B cell (primary cell): ENCODE measurements around the gene NAV1. TPM values are rescaled to one million over a fixed set of nuclear protein-coding genes. Genes with fewer than 3 reads are reported as not detected.

ENCODE experiments used
- ATAC-seq: fragments of 200-7000 bp; cut with Tn5 transposase; one replicate; pipeline ENCODE4 v1.10.0; 2021; ENCODE audit warnings: low read depth, mild to moderate bottlenecking, moderate number of reproducible peaks, moderate library complexity
- CTCF ChIA-PET: fragments of 350-600 bp; sonication (Branson Sonifier 250); formaldehyde crosslinking; loops from one replicate; lab custom pipeline; 2021; ENCODE audit warnings: antibody characterized with exemption, inconsistent platforms; lab: Charles Lee
- POLR2A ChIA-PET: fragments of 350-600 bp; sonication (Branson Sonifier 250); formaldehyde crosslinking; loops from one replicate; lab custom pipeline; 2021; ENCODE audit warnings: antibody characterized with exemption; lab: Charles Lee
- DNase-seq: peaks from one replicate; pipeline ENCODE4 v3.0.0; 2013
- H2AFZ ChIP-seq: 2 replicates; pipeline ENCODE4 v1.6.1; 2012; ENCODE audit warnings: mild to moderate bottlenecking, low read depth, low read length; ENCODE audit not compliant: insufficient read depth, poor library complexity, severe bottlenecking
- H3K27ac ChIP-seq, 2 donors: 1 replicate in 1 of 2; 2 replicates in 1 of 2; pipeline ENCODE4 v1.5.1; 2012 to 2013; ENCODE audit warnings: low read length in 2 of 2, mild to moderate bottlenecking in 2 of 2, moderate library complexity in 1 of 2
- H3K27me3 ChIP-seq, 4 experiments: fragments of 200-600 bp in 1 of 4; sonication (generic) in 1 of 4; replicated peaks in 1 of 4; 1 replicate in 2 of 4; 2 replicates in 2 of 4; pipeline versions ENCODE4 v1.6.1 to v1.7.0; 2013 to 2016; ENCODE audit warnings: low read length in 3 of 4, mild to moderate bottlenecking in 2 of 4, mixed read lengths in 1 of 4, moderate library complexity in 1 of 4; ENCODE audit not compliant: insufficient read depth in 4 of 4, control insufficient read depth in 3 of 4; ENCODE audit errors: control extremely low read depth in 1 of 4
- H3K36me3 ChIP-seq, 2 experiments: replicated peaks in 1 of 2; 1 replicate in 1 of 2; 2 replicates in 1 of 2; pipeline versions ENCODE4 v1.6.1 to v1.7.1; 2013; ENCODE audit warnings: low read length in 1 of 2; ENCODE audit not compliant: insufficient read depth in 2 of 2, control insufficient read depth in 1 of 2; ENCODE audit errors: control extremely low read depth in 1 of 2, extremely low read depth in 1 of 2
- H3K4me1 ChIP-seq, 2 donors: fragments of 200-600 bp in 1 of 2; sonication (generic) in 1 of 2; 1 replicate in 1 of 2; 2 replicates in 1 of 2; pipeline versions ENCODE4 v1.5.1 to v1.6.1; 2013 to 2017; ENCODE audit warnings: low read length in 2 of 2; ENCODE audit not compliant: control insufficient read depth in 2 of 2, insufficient read depth in 2 of 2
- H3K4me2 ChIP-seq: replicated peaks from 2 replicates; pipeline ENCODE3; 2012; ENCODE audit warnings: mild to moderate bottlenecking, low read depth, low read length; ENCODE audit not compliant: poor library complexity, severe bottlenecking
- H3K4me3 ChIP-seq, 5 experiments: fragments of 200-600 bp in 1 of 5; sonication (generic) in 1 of 5; 1 replicate in 3 of 5; 2 replicates in 2 of 5; pipeline versions ENCODE4 v1.5.1 to v1.7.0; 2011 to 2016; ENCODE audit warnings: low read length in 4 of 5, mild to moderate bottlenecking in 4 of 5, low read depth in 2 of 5, control low read depth in 1 of 5, moderate library complexity in 1 of 5; ENCODE audit not compliant: insufficient read depth in 1 of 5; ENCODE audit errors: control extremely low read depth in 1 of 5, extremely low read depth in 1 of 5
- H3K79me2 ChIP-seq: fragments of 200-600 bp; sonication (generic); one replicate; pipeline ENCODE4 v1.6.0; 2016; ENCODE audit warnings: low read length; ENCODE audit not compliant: control insufficient read depth, insufficient read depth
- H3K9ac ChIP-seq: fragments of 200-600 bp; sonication (generic); 2 replicates; pipeline ENCODE4 v1.6.1; 2017; ENCODE audit warnings: mild to moderate bottlenecking, low read length, moderate library complexity
- H3K9me3 ChIP-seq, 3 donors: one replicate each; pipeline versions ENCODE4 v1.6.1 to v1.7.1; 2013; ENCODE audit warnings: low read length in 2 of 3; ENCODE audit not compliant: control insufficient read depth in 2 of 3, insufficient read depth in 1 of 3; ENCODE audit errors: control extremely low read depth in 1 of 3
- H4K20me1 ChIP-seq: 2 replicates; pipeline ENCODE4 v1.6.0; 2012; ENCODE audit warnings: mild to moderate bottlenecking, low read length; ENCODE audit not compliant: insufficient read depth, control insufficient read depth, poor library complexity, severe bottlenecking
- H3K27ac Mint-ChIP-seq: one replicate; pipeline ENCODE4 v1.8.0; 2021; ENCODE audit warnings: mixed read lengths
- H3K27me3 Mint-ChIP-seq: one replicate; pipeline ENCODE4 v1.8.0; 2021; ENCODE audit warnings: mixed read lengths
- H3K4me1 Mint-ChIP-seq: one replicate; pipeline ENCODE4 v1.8.0; 2021; ENCODE audit warnings: mixed read lengths
- H3K4me3 Mint-ChIP-seq: one replicate; pipeline ENCODE4 v1.8.0; 2021; ENCODE audit warnings: mixed read lengths
- H3K9me3 Mint-ChIP-seq: one replicate; pipeline ENCODE4 v1.8.0; 2022; ENCODE audit warnings: mixed read lengths; ENCODE audit not compliant: insufficient read depth
- CTCF ChIP-seq: fragments of 200-600 bp; IDR thresholded peaks from one replicate; pipeline ENCODE4 v1.8.0; 2022; ENCODE audit warnings: antibody characterized with exemption, mild to moderate bottlenecking
- EZH2 ChIP-seq: IDR thresholded peaks from 2 replicates; pipeline ENCODE4 v1.6.1; 2012; ENCODE audit warnings: borderline replicate concordance, low read depth, mild to moderate bottlenecking, moderate library complexity, low read length; ENCODE audit not compliant: insufficient read depth, poor library complexity, severe bottlenecking
- WGBS: methylation state at CpG from one replicate; pipeline ENCODE4 v1.1.5; 2013; ENCODE audit warnings: missing lambda C conversion rate; ENCODE audit not compliant: insufficient coverage; 5-methylcytosine and 5-hydroxymethylcytosine counted together
- intact Hi-C: fragments of 100-400 bp; cut with micrococcal nuclease; formaldehyde crosslinking; loops from one replicate; pipeline ENCODE4 v1.10.0; 2022
- polyA plus RNA-seq: library from polyadenylated mRNA; depleted of rRNA; stranded (reverse); fragments of >200 nt; gene quantifications from 2 replicates; pipeline ENCODE4 v1.2.3, GENCODE V29; 2012
- total RNA-seq, 2 donors: library from RNA; stranded (reverse); fragments of 120-200 nt in 1 of 2; gene quantifications; 1 replicate in 1 of 2; 2 replicates in 1 of 2; pipeline versions ENCODE4 v1.2.3 to v1.2.4, GENCODE V29; 2013 to 2022

Gene NAV1
- total and polyA plus RNA-seq, 2 donors (not counting 1 experiment from before 2014, with no cell fraction given) = 1.5 to 4.3 TPM

GRCh38 chr1:201582705-201583442, 43.9 kb downstream of the NAV1 start:
- TF ChIP-seq CTCF (no peak), EZH2 (no peak)
- Mint-ChIP-seq H3K9me3 (peaks cover 3% of the 10 kb centered on the region), H3K27ac (no peak overlapping the region), H3K4me3 (no peak overlapping the region), H3K27me3 (peaks cover 12% of the 10 kb centered on the region), H3K4me1 (no peaks in the 10 kb centered on the region)
- POLR2A ChIA-PET = no interaction called here
- no peak overlapping the region for H3K27ac ChIP-seq
- H3K4me3 ChIP-seq = no peak overlapping the region
- CTCF ChIA-PET = no interaction called here
- no peaks in the 10 kb centered on the region for H3K36me3 ChIP-seq
- ATAC-seq (no peak), DNase-seq (no peak)
- H3K27me3 ChIP-seq = no peaks in the 10 kb centered on the region
- no peak overlapping the region for H3K4me2 ChIP-seq
- H3K9ac ChIP-seq = no peak overlapping the region
- H2AFZ ChIP-seq = no peak overlapping the region
- H3K4me1 ChIP-seq = no peaks in the 10 kb centered on the region
- intact Hi-C loops = no loop called here
- no peaks in the 10 kb centered on the region for H4K20me1 ChIP-seq
- H3K79me2 ChIP-seq = no peaks in the 10 kb centered on the region
- no peaks in the 10 kb centered on the region for H3K9me3 ChIP-seq
- 98% methylated on average over 14 of the region's 14 CpGs for WGBS

- no peak for ATAC-seq
- Mint-ChIP-seq H3K27ac (no peak overlapping the region), H3K27me3 (peaks cover 9% of the 10 kb centered on the region), H3K4me1 (no peaks in the 10 kb centered on the region), H3K4me3 (no peak overlapping the region), H3K9me3 (no peaks in the 10 kb centered on the region)
- Histone ChIP-seq H3K9ac (no peak overlapping the region), H3K27ac (no peak overlapping the region), H3K4me1 (no peaks in the 10 kb centered on the region), H3K4me2 (no peak overlapping the region), H2AFZ (no peak overlapping the region), H3K4me3 (no peak overlapping the region), H3K36me3 (no peaks in the 10 kb centered on the region), H3K27me3 (no peaks in the 10 kb centered on the region), H4K20me1 (no peaks in the 10 kb centered on the region), H3K79me2 (no peaks in the 10 kb centered on the region), H3K9me3 (no peaks in the 10 kb centered on the region)
- intact Hi-C loops = no loop called here
- no peak for DNase-seq
- WGBS = no CpG with 5 or more reads among the region's 3 CpGs
- POLR2A ChIA-PET = no interaction called here
- TF ChIP-seq CTCF (no peak), EZH2 (no peak)
- CTCF ChIA-PET = no interaction called here
Observed at GRCh38 chr1:201583663-201584062, 44.7 kb downstream of the NAV1 start.
